NCI-H1105 treated with DMSO at 0.1 percent for 48 hours (cell line): Measurements from ENCODE around the gene DNPH1.
A peak's percentile ranks its signal among the peaks of the same experiment; 100 is the strongest.

ENCODE experiments used
- DNase-seq: peaks from one replicate; lab custom pipeline; 2025; lab: John Stamatoyannopoulos, UW

The DNPH1 gene

GRCh38 chr6:43228951-43229802 is at the start of gene DNPH1:
TSS of gene DNPH1 (minus strand) at chr6:43229481. CDS start at chr6:43229456, 25 bp downstream.
- DNase-seq, result peak; percentile 57

- DNase-seq, result no peak
Observed at GRCh38 chr6:43278524-43279078, 49.3 kb upstream of the DNPH1 start.

GRCh38 chr6:43277643-43278523 is 48.6 kb upstream of the DNPH1 start:
- no peak for DNase-seq

GRCh38 chr6:43277306-43277642 is 48.0 kb upstream of the DNPH1 start:
- no peak for DNase-seq

GRCh38 chr6:43276577-43277305 is 47.5 kb upstream of the DNPH1 start:
- no peak for DNase-seq

- DNase-seq, result no peak
Observed at GRCh38 chr6:43275801-43276576, 46.7 kb upstream of the DNPH1 start.

GRCh38 chr6:43274916-43275597 is 45.8 kb upstream of the DNPH1 start:
- no peak for DNase-seq

- DNase-seq, result no peak
Observed at GRCh38 chr6:43274127-43274915, 45.0 kb upstream of the DNPH1 start.

GRCh38 chr6:43273707-43274106 is 44.4 kb upstream of the DNPH1 start:
- no peak for DNase-seq

- DNase-seq, result no peak
Observed at GRCh38 chr6:43271944-43272343, 42.7 kb upstream of the DNPH1 start.

- no peak for DNase-seq
Observed at GRCh38 chr6:43271103-43271815, 42.0 kb upstream of the DNPH1 start.

- DNase-seq, result no peak
Observed at GRCh38 chr6:43269273-43270007, 40.2 kb upstream of the DNPH1 start.

- DNase-seq, result no peak
Observed at GRCh38 chr6:43268782-43269272, 39.5 kb upstream of the DNPH1 start.

- DNase-seq, result no peak
Observed at GRCh38 chr6:43268355-43268700, 39.0 kb upstream of the DNPH1 start.

GRCh38 chr6:43267619-43268354 is 38.5 kb upstream of the DNPH1 start:
- DNase-seq, result no peak

GRCh38 chr6:43265564-43265963 is 36.3 kb upstream of the DNPH1 start:
- DNase-seq, result no peak

- no peak for DNase-seq
Observed at GRCh38 chr6:43264599-43265145, 35.4 kb upstream of the DNPH1 start.
